ENCODE data around the gene ZNF543. TPM values are rescaled to one million over a fixed set of nuclear protein-coding genes. Genes with fewer than 3 reads are reported as not detected.
A peak's percentile ranks its signal among the peaks of the same experiment; 100 is the strongest.

The ZNF543 gene
- total RNA-seq (2016; rRNA removed; fragmentation: Illumina TruSeq; extraction: Trizol) (8.9 and 10.4 TPM in 2 replicates), polyA plus RNA-seq (2011; rRNA removed) (2.1 and 2.5 TPM in 2 replicates), polyA minus RNA-seq (2011; rRNA and poly(A)+ RNA removed; ENCODE audit: low replicate concordance) (4.9 and 6.1 TPM in 2 replicates), Bru-seq, nascent RNA (percentile 72 among the genes with signal in this experiment), BruChase-seq, experiment 1, labeled RNA remaining after a 6-hour chase (percentile 69 among the genes with signal in this experiment), BruChase-seq, experiment 2, labeled RNA remaining after a 2-hour chase (percentile 80 among the genes with signal in this experiment)
- 0.62 and 0.81 TPM in 2 replicates for total RNA-seq (2016; cell fraction: cytosol; rRNA removed; fragmentation: Illumina TruSeq; extraction: Trizol; ENCODE audit: low read depth)
- total RNA-seq (2016; cell fraction: insoluble cytoplasmic fraction; rRNA removed; fragmentation: Illumina TruSeq; extraction: Trizol) = 8.0 and 9.3 TPM in 2 replicates
- total RNA-seq (2016; cell fraction: membrane; rRNA removed; fragmentation: Illumina TruSeq; extraction: Trizol) = 4.5 and 4.7 TPM in 2 replicates
- total RNA-seq (2016; cell fraction: nucleus; rRNA removed; fragmentation: Illumina TruSeq; extraction: Trizol) = 5.9 and 6.1 TPM in 2 replicates
- polyA plus RNA-seq (2011; cell fraction: cytosol; rRNA removed) = 1.0 and 1.6 TPM in 2 replicates
- 1.9 and 2.4 TPM in 2 replicates for polyA plus RNA-seq (2011; cell fraction: nucleus; rRNA removed)
- polyA plus RNA-seq (2012) = 1.3 and 1.8 TPM in 2 replicates
- 0.15 TPM in 2 replicates for polyA plus RNA-seq (2016; cell fraction: cytosol; fragmentation: Illumina TruSeq; extraction: Trizol; ENCODE audit: low read depth)
- 3.1 TPM in 2 replicates for polyA plus RNA-seq (2016; cell fraction: insoluble cytoplasmic fraction; fragmentation: Illumina TruSeq; extraction: Trizol; ENCODE audit: low read depth)
- polyA plus RNA-seq (2016; cell fraction: membrane; fragmentation: Illumina TruSeq; extraction: Trizol; ENCODE audit: low read depth) = 0.85 and 0.98 TPM in 2 replicates
- polyA plus RNA-seq (2016; cell fraction: nucleus; fragmentation: Illumina TruSeq; extraction: Trizol; ENCODE audit: insufficient read depth, low read depth) = 3.5 and 4.7 TPM in 2 replicates
- 4.7 and 6.4 TPM in 2 replicates for polyA minus RNA-seq (2011; cell fraction: cytosol; rRNA and poly(A)+ RNA removed)
- polyA minus RNA-seq (2011; cell fraction: nucleus; rRNA and poly(A)+ RNA removed) = 6.3 and 11.8 TPM in 2 replicates
- long read RNA-seq, experiment 1, partial matches to known transcripts = 0 of 4 reads
- long read RNA-seq, experiment 1, other reads (novel, unspliced or antisense) = 2 of 4 reads
- long read RNA-seq, experiment 2 = 0 reads

- in situ Hi-C loops (cut with HindIII; ENCODE audit: extremely low pct_ligation_motif_present, low pct_unique_long_range_greater_than_20kb) = no loop called here
- Histone ChIP-seq H3K36me3 (replicated peaks in 1 of 2; ENCODE audit: control insufficient read depth in 1 of 2, insufficient read depth in 2 of 2, low read length in 2 of 2) (peaks cover 10 to 21% of the 10 kb centered on the region in 2 experiments; a peak in 4 of 5 replicates), H3K27me3 (ENCODE audit: control insufficient read depth in 1 of 2, insufficient read depth in 2 of 2, low read length in 2 of 2) (0 out of 5 replicates have a peak, but pooled peaks cover 0 to 4% of the 10 kb centered on the region in 2 experiments), H3K9me3 (ENCODE audit: low read length) (no peaks in the 10 kb centered on the region), H2AFZ (ENCODE audit: low read length) (no peak within 1 kb of the TSS), H3K4me1 (ENCODE audit: insufficient read depth, low read length) (peaks cover 25% of the 10 kb centered on the region), H3K4me2 (ENCODE audit: low read depth, low read length) (peak within 1 kb of the TSS; percentile 79), H3K4me3 (replicated peaks in 1 of 3; ENCODE audit: insufficient read depth in 1 of 3, low read depth in 2 of 3, low read length in 3 of 3) (peak within 1 kb of the TSS; percentile 84 to 91 (median 88)), H3K79me2 (ENCODE audit: insufficient read depth, low read length) (peaks cover 28% of the 10 kb centered on the region), H3K27ac (ENCODE audit: extremely low read length, insufficient read depth, low read length) (peak within 1 kb of the TSS; percentile 64), H4K20me1 (ENCODE audit: insufficient read depth, low read length) (no peaks in the 10 kb centered on the region), H3K9ac (ENCODE audit: insufficient read depth, low read depth, low read length) (peak within 1 kb of the TSS; percentile 93)
- ATAC-seq = peak; percentile 99
- BruUV-seq (replicated peaks) = TSS peak; percentile 77
- 0% methylated on average over 23 of the region's 71 CpGs for WGBS (ENCODE audit: low lambda C conversion rate)
- FAIRE-seq = peak; percentile 86
- intact Hi-C loops (cut with micrococcal nuclease; ENCODE audit: unreplicated experiment) = loop anchor here (5.0 kb wide), 1 partner anchor 42 kb away; the partner anchor contains the start of genes TRAPPC2B and ZNF547
- CTCF ChIA-PET (ENCODE audit: low intra/inter-chr PET ratio, low total read pairs) = no interaction called here
- POLR2A ChIA-PET = interaction anchor here (0.7 to 1.0 kb wide), 2 partner anchors 18 to 43 kb away, joined by 3 read pairs; partner anchors contain the start of genes TRAPPC2B and ZNF547
- peak; percentile 91 for DNase-seq (ENCODE audit: low spot score)
- TF ChIP-seq MEF2D (CRISPR knock-in tag; IDR thresholded peaks at IDR 0.05) (0 out of 2 replicates have a peak, but pooled peaks have one; percentile 51), POLR2AphosphoS5 (IDR thresholded peaks at IDR 0.05; ENCODE audit: low read depth, low read length) (peak; percentile 87), ZNF670 (CRISPR knock-in tag; IDR thresholded peaks at IDR 0.05; ENCODE audit: borderline replicate concordance) (peak; percentile 77; the same call in 1 of the 2 replicates), RFXAP (CRISPR knock-in tag; IDR thresholded peaks at IDR 0.05; ENCODE audit: borderline replicate concordance) (peak; percentile 21; the same call in 1 of the 2 replicates), MAX (IDR thresholded peaks at IDR 0.05) (peak; percentile 69), TERF1 (CRISPR knock-in tag; IDR thresholded peaks at IDR 0.05) (0 out of 2 replicates have a peak, but pooled peaks have one; percentile 31), MTA3 (CRISPR knock-in tag; IDR thresholded peaks at IDR 0.05) (no peak), ZNF251 (CRISPR knock-in tag; IDR thresholded peaks at IDR 0.05) (no peak), SOX13 (IDR thresholded peaks at IDR 0.05) (no peak), SOX13 (CRISPR knock-in tag; conservative IDR thresholded peaks at IDR 0.05 in 1 of 2, IDR thresholded peaks at IDR 0.05 in 1 of 2) (0 out of 4 replicates have a peak, but pooled peaks of 1 of the 2 experiments have one; percentile 14)
- TF ChIP-seq, protein P1, sequence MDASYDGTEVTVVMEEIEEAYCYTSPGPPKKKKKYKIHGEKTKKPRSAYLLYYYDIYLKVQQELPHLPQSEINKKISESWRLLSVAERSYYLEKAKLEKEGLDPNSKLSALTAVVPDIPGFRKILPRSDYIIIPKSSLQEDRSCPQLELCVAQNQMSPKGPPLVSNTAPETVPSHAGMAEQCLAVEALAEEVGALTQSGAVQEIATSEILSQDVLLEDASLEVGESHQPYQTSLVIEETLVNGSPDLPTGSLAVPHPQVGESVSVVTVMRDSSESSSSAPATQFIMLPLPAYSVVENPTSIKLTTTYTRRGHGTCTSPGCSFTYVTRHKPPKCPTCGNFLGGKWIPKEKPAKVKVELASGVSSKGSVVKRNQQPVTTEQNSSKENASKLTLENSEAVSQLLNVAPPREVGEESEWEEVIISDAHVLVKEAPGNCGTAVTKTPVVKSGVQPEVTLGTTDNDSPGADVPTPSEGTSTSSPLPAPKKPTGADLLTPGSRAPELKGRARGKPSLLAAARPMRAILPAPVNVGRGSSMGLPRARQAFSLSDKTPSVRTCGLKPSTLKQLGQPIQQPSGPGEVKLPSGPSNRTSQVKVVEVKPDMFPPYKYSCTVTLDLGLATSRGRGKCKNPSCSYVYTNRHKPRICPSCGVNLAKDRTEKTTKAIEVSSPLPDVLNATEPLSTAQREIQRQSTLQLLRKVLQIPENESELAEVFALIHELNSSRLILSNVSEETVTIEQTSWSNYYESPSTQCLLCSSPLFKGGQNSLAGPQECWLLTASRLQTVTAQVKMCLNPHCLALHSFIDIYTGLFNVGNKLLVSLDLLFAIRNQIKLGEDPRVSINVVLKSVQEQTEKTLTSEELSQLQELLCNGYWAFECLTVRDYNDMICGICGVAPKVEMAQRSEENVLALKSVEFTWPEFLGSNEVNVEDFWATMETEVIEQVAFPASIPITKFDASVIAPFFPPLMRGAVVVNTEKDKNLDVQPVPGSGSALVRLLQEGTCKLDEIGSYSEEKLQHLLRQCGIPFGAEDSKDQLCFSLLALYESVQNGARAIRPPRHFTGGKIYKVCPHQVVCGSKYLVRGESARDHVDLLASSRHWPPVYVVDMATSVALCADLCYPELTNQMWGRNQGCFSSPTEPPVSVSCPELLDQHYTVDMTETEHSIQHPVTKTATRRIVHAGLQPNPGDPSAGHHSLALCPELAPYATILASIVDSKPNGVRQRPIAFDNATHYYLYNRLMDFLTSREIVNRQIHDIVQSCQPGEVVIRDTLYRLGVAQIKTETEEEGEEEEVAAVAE (CRISPR knock-in tag; IDR thresholded peaks at IDR 0.05; ENCODE audit: borderline replicate concordance) = peak; percentile 72; the same call in 1 of the 2 replicates
These were observed at the start of gene ZNF543 for GRCh38 chr19:57320180-57321084. ZNF543 (plus strand) TSS chr19:57320472; CDS start chr19:57320854, 382 bp downstream.
